GM12891 (cell line): ENCODE measurements around the gene USF3.

Experiments
- PAX5 ChIP-seq: IDR thresholded peaks from 2 replicates; pipeline ENCODE4 v1.6.1; 2011; ENCODE audit warnings: low read length, moderate library complexity, mild to moderate bottlenecking; ENCODE audit not compliant: insufficient read depth, severe bottlenecking
- POLR2A ChIP-seq: IDR thresholded peaks from 2 replicates; pipeline ENCODE4 v1.6.1; 2011; ENCODE audit warnings: low read depth, low read length, control low read depth
- POLR2AphosphoS5 ChIP-seq: IDR thresholded peaks from 2 replicates; pipeline ENCODE4 v1.6.1; 2011; ENCODE audit warnings: low read depth, low read length, control low read depth
- POU2F2 ChIP-seq: IDR thresholded peaks from 2 replicates; pipeline ENCODE4 v1.6.1; 2011; ENCODE audit warnings: low read depth, mild to moderate bottlenecking, control low read depth, low read length, moderate library complexity
- SPI1 ChIP-seq: IDR thresholded peaks from 2 replicates; pipeline ENCODE4 v1.6.1; 2011; ENCODE audit warnings: low read depth, low read length, control low read depth
- TAF1 ChIP-seq: IDR thresholded peaks from 2 replicates; pipeline ENCODE4 v1.6.1; 2011; ENCODE audit warnings: low read depth, low read length, control low read depth

DNA sequence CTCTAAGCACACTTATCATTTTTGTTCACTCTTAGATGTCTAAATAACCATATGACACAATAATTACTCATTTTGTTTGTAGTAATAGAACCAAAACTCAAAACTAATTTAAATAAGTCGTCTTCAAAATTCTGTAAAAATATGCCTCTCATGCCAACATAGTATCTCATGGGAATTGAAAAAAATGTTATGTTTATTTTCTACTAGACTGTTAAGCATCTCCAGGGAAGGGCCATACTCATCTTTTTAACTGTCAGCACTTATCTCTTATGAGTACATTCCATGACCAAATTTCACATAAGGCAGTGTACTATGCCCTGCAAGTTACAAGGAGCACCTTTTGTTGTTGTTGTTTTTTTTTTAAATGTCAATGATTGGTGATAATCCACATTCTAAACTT, 18.3 kb upstream of the USF3 start:
- TF ChIP-seq TAF1: no peak
- TF ChIP-seq POU2F2: no peak
- TF ChIP-seq SPI1: no peak
- TF ChIP-seq POLR2AphosphoS5: no peak
- no peak for TF ChIP-seq POLR2A
- no peak for TF ChIP-seq PAX5
